Neural cell (in vitro differentiated cells): ENCODE results near the gene TSPO. TPM values are rescaled to one million over a fixed set of nuclear protein-coding genes. Genes with fewer than 3 reads are reported as not detected.
"Not testable (repeated sequence)": the region's sequence is repeated elsewhere in the genome, so short reads cannot be mapped to it uniquely, and the experiment has no call there.

Source experiments
- H2AFZ ChIP-seq: fragments of 200-600, 300-800 bp; sonication (generic), shearing (Covaris generic); 2 replicates; pipeline ENCODE4 v1.6.0; 2014; ENCODE audit warnings: low read depth, mild to moderate bottlenecking, antibody characterized with exemption, low read length, moderate library complexity
- H3F3A ChIP-seq: fragments of 200-600 bp; shearing (Covaris generic); 2 replicates; pipeline ENCODE4 v1.6.1; 2016; ENCODE audit warnings: mild to moderate bottlenecking, moderate library complexity, mixed read lengths, antibody characterized with exemption, low read length; ENCODE audit not compliant: insufficient read depth, poor library complexity, severe bottlenecking
- H3K27ac ChIP-seq: fragments of 200-600, 300-800 bp; sonication (generic), shearing (Covaris generic); 2 replicates; pipeline ENCODE4 v1.5.1; 2014; ENCODE audit warnings: mild to moderate bottlenecking, low read length, moderate library complexity
- H3K27me3 ChIP-seq: fragments of 300-800, 200-600 bp; sonication (generic), shearing (Covaris generic); 2 replicates; pipeline ENCODE4 v1.6.0; 2014; ENCODE audit warnings: mild to moderate bottlenecking, low read depth, low read length, moderate library complexity; ENCODE audit not compliant: insufficient read depth
- H3K36me3 ChIP-seq: fragments of 300-800, 200-600 bp; sonication (generic), shearing (Covaris generic); 2 replicates; pipeline ENCODE4 v1.5.1; 2014; ENCODE audit warnings: mild to moderate bottlenecking, antibody characterized with exemption, low read length, moderate library complexity; ENCODE audit not compliant: insufficient read depth
- H3K4me2 ChIP-seq: fragments of 300-800, 200-600 bp; sonication (generic), shearing (Covaris generic); 2 replicates; pipeline ENCODE4 v1.6.0; 2014; ENCODE audit warnings: mild to moderate bottlenecking, low read length
- H3K4me3 ChIP-seq: fragments of 300-800, 200-600 bp; sonication (generic), shearing (Covaris generic); 2 replicates; pipeline ENCODE4 v1.5.1; 2014; ENCODE audit warnings: mild to moderate bottlenecking, low read length, moderate library complexity
- H3K79me2 ChIP-seq: fragments of 200-600 bp; shearing (Covaris generic); replicated peaks from 2 replicates; pipeline ENCODE4 v1.6.0; 2014; ENCODE audit warnings: mild to moderate bottlenecking, low read length, moderate library complexity; ENCODE audit not compliant: insufficient read depth
- H3K9ac ChIP-seq: fragments of 300-800, 200-600 bp; sonication (generic), shearing (Covaris generic); 2 replicates; pipeline ENCODE4 v1.6.1; 2016; ENCODE audit warnings: mild to moderate bottlenecking, low read length, mixed read lengths
- H3K9me2 ChIP-seq: fragments of 200-600 bp; shearing (Covaris generic); 2 replicates; pipeline ENCODE4 v1.6.1; 2016; ENCODE audit warnings: mild to moderate bottlenecking, low read length, mixed read lengths; ENCODE audit not compliant: insufficient read depth
- H3K9me3 ChIP-seq: fragments of 200-600, 300-800 bp; sonication (generic), shearing (Covaris generic); 2 replicates; pipeline ENCODE4 v1.6.1; 2016; ENCODE audit warnings: mild to moderate bottlenecking, mixed run types, low read length, moderate library complexity, mixed read lengths
- H4K20me1 ChIP-seq: fragments of 200-600 bp; shearing (Covaris generic); 2 replicates; pipeline ENCODE4 v1.6.1; 2016; ENCODE audit warnings: mild to moderate bottlenecking, mixed run types; ENCODE audit not compliant: insufficient read depth
- EP300 ChIP-seq: fragments of 450-650 bp; conservative IDR thresholded peaks from 2 replicates; pipeline ENCODE4 v1.6.1; 2014; ENCODE audit warnings: antibody characterized with exemption, mild to moderate bottlenecking, moderate library complexity; ENCODE audit not compliant: poor library complexity, severe bottlenecking
- EZH2 ChIP-seq: fragments of 200-600, 300-800 bp; shearing (Covaris generic), sonication (generic); IDR thresholded peaks from 2 replicates; pipeline ENCODE4 v1.6.1; 2014; ENCODE audit warnings: antibody characterized with exemption, low read length, borderline replicate concordance, mild to moderate bottlenecking; ENCODE audit not compliant: insufficient read depth, poor library complexity, severe bottlenecking
- MXI1 ChIP-seq: fragments of 450-650 bp; conservative IDR thresholded peaks from 2 replicates; pipeline ENCODE4 v1.6.1; 2014; ENCODE audit warnings: antibody characterized with exemption, mild to moderate bottlenecking; ENCODE audit not compliant: poor library complexity, severe bottlenecking
- POLR2AphosphoS5 ChIP-seq: IDR thresholded peaks from 2 replicates; pipeline ENCODE4 v1.6.1; 2012
- RAD21 ChIP-seq: fragments of 450-650 bp; conservative IDR thresholded peaks from 2 replicates; pipeline ENCODE4 v1.6.1; 2014; ENCODE audit warnings: antibody characterized with exemption, mild to moderate bottlenecking, moderate library complexity
- SMC3 ChIP-seq: fragments of 450-650 bp; conservative IDR thresholded peaks from 2 replicates; pipeline ENCODE4 v1.6.1; 2014; ENCODE audit warnings: antibody characterized with exemption, mild to moderate bottlenecking, moderate library complexity; ENCODE audit not compliant: poor library complexity
- TAF1 ChIP-seq: IDR thresholded peaks from 2 replicates; pipeline ENCODE4 v1.6.1; 2012; ENCODE audit warnings: low read depth
- polyA minus RNA-seq: library from RNA; depleted of rRNA, polyadenylated mRNA; stranded (reverse); fragments of >200 nt; gene quantifications from 2 replicates; pipeline ENCODE4 v1.2.3, GENCODE V29; 2014
- polyA plus RNA-seq: library from polyadenylated mRNA; depleted of rRNA; stranded (reverse); fragments of >200 nt; gene quantifications from 2 replicates; pipeline ENCODE4 v1.2.3, GENCODE V29; 2014
- TF ChIP-seq, protein P1 (sequence below): fragments of 450-650 bp; IDR thresholded peaks from 2 replicates; pipeline ENCODE4 v1.5.1; 2014; ENCODE audit warnings: antibody characterized with exemption, mild to moderate bottlenecking, moderate library complexity; ENCODE audit not compliant: poor library complexity, severe bottlenecking
- TF ChIP-seq, protein P2 (sequence below): IDR thresholded peaks from 2 replicates; pipeline ENCODE4 v1.6.1; 2012; ENCODE audit warnings: borderline replicate concordance

The TSPO gene
- polyA plus RNA-seq, result not detected in 2 replicates
- polyA minus RNA-seq, result not detected in 2 replicates

DNA sequence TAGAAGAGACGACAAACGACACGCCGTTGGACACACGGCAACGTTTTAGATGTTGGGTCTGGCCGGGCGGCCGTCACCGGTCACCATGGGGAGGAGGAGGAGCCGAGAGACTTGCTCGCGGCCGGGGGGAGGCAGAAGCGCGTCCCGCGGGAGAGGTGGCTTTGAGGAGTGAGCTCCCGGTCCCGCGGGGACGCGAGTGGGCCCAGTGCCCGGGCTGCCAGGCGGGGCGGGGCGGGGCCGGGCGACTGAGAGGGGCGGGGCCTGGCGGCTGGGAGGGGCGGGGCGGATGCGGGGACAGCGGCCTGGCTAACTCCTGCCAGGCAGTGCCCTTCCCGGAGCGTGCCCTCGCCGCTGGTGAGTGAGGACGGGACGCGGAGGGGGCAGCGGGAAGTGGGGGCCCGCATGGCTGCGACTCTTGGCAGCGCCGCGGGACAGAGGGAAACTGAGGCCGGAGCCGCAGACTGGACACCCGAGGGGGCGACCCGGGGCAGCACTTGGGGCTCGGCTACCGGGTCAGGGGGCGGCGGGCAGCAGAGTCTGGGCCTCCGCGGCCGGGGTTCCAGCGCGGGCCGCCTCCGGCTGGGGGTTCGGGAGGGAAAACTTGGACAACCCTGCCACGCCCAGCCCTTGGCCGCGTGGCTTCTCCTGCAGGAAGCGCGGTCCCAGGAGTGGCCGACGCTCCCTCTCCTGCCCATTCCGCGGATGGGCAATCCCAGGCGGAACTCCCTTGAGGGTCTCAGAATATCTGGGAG, at the start of gene TSPO:
TSS of gene TSPO (plus strand) at position 309 of the 752 bp plus-strand sequence. CDS start 7,680 bp downstream, outside the sequence.
- Histone ChIP-seq H2AFZ (no peak within 1 kb of the TSS), H3K4me2 (no peak within 1 kb of the TSS), H3K9me2 (no peaks in the 10 kb centered on the region), H4K20me1 (no peaks in the 10 kb centered on the region), H3K36me3 (no peaks in the 10 kb centered on the region), H3K27me3 (peaks cover 16% of the 10 kb centered on the region), H3F3A (no peaks in the 10 kb centered on the region), H3K27ac (no peak within 1 kb of the TSS), H3K9ac (no peak within 1 kb of the TSS), H3K4me3 (no peak within 1 kb of the TSS), H3K9me3 (no peaks in the 10 kb centered on the region), H3K79me2 (no peaks in the 10 kb centered on the region)
- no peak for TF ChIP-seq POLR2AphosphoS5
- TF ChIP-seq TAF1, result no peak
- no peak for TF ChIP-seq EZH2
- TF ChIP-seq, protein P1, sequence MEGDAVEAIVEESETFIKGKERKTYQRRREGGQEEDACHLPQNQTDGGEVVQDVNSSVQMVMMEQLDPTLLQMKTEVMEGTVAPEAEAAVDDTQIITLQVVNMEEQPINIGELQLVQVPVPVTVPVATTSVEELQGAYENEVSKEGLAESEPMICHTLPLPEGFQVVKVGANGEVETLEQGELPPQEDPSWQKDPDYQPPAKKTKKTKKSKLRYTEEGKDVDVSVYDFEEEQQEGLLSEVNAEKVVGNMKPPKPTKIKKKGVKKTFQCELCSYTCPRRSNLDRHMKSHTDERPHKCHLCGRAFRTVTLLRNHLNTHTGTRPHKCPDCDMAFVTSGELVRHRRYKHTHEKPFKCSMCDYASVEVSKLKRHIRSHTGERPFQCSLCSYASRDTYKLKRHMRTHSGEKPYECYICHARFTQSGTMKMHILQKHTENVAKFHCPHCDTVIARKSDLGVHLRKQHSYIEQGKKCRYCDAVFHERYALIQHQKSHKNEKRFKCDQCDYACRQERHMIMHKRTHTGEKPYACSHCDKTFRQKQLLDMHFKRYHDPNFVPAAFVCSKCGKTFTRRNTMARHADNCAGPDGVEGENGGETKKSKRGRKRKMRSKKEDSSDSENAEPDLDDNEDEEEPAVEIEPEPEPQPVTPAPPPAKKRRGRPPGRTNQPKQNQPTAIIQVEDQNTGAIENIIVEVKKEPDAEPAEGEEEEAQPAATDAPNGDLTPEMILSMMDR, result no peak
- TF ChIP-seq MXI1, result no peak
- TF ChIP-seq, protein P2, sequence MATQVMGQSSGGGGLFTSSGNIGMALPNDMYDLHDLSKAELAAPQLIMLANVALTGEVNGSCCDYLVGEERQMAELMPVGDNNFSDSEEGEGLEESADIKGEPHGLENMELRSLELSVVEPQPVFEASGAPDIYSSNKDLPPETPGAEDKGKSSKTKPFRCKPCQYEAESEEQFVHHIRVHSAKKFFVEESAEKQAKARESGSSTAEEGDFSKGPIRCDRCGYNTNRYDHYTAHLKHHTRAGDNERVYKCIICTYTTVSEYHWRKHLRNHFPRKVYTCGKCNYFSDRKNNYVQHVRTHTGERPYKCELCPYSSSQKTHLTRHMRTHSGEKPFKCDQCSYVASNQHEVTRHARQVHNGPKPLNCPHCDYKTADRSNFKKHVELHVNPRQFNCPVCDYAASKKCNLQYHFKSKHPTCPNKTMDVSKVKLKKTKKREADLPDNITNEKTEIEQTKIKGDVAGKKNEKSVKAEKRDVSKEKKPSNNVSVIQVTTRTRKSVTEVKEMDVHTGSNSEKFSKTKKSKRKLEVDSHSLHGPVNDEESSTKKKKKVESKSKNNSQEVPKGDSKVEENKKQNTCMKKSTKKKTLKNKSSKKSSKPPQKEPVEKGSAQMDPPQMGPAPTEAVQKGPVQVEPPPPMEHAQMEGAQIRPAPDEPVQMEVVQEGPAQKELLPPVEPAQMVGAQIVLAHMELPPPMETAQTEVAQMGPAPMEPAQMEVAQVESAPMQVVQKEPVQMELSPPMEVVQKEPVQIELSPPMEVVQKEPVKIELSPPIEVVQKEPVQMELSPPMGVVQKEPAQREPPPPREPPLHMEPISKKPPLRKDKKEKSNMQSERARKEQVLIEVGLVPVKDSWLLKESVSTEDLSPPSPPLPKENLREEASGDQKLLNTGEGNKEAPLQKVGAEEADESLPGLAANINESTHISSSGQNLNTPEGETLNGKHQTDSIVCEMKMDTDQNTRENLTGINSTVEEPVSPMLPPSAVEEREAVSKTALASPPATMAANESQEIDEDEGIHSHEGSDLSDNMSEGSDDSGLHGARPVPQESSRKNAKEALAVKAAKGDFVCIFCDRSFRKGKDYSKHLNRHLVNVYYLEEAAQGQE, result no peak
- TF ChIP-seq EP300, result no peak
- TF ChIP-seq SMC3, result no peak
- TF ChIP-seq RAD21, result no peak

DNA sequence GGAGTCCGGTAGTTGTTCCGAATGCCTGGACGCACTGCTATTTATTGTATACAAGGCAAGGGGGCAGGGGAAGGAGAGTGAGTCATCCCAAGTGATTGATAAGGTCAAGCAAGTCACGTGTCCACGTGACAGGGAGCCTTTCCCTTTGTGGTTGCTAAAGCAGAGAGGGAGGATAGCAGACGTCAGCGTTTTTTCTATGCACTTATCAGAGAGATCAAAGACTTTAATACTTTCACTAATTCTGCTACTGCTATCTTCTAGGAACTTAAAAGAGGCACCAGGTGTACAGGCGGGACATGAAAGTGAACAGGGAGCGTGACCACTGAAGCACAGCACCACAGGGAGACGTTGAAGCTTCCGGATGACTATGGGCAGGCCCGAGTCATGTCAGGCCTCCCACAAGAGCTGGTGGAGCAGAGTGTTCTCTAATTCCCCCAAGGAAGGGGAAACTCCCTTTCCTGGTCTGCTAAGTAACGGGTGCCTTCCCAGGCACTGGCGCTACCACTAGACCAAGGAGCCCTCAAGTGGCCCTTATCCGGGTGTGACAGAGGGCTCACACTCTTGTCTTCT, 47.2 kb upstream of the TSPO start:
- H4K20me1 ChIP-seq, H3K9me3 ChIP-seq, H2AFZ ChIP-seq, H3K79me2 ChIP-seq, H3K27ac ChIP-seq, H3F3A ChIP-seq, H3K36me3 ChIP-seq, H3K9ac ChIP-seq, H3K4me3 ChIP-seq, H3K27me3 ChIP-seq, H3K9me2 ChIP-seq, H3K4me2 ChIP-seq: not testable (repeated sequence)

DNA sequence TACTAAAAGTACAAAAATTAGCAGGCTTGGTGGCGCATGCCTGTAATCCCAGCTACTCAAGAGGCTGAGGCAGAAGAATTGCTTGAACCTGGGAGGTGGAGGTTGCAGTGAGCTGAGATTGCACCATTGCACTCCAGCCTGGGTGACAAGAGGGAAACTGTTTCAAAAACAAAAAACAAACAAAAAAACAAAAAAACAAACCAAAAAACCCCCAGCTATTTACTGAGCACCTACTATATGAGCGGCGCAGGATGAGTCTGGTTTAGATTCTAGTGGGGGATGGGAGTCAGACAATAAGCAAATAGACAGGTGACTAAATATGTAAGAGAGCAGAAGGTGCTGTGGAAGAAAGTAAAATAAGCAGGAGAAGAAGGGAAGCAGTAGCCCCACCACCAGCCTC, 46.4 kb upstream of the TSPO start:
- H3K9me3 ChIP-seq, H3K79me2 ChIP-seq, H3K27me3 ChIP-seq, H3K9me2 ChIP-seq, H2AFZ ChIP-seq, H3K4me3 ChIP-seq, H3K4me2 ChIP-seq, H4K20me1 ChIP-seq, H3F3A ChIP-seq, H3K27ac ChIP-seq, H3K9ac ChIP-seq, H3K36me3 ChIP-seq: not testable (repeated sequence)
